Measurements from ENCODE around the gene HOXD8. TPM values are rescaled to one million over a fixed set of nuclear protein-coding genes. Genes with fewer than 3 reads are reported as not detected.

The HOXD8 gene
- total RNA-seq, 4 donors from 2014 or later: 12.6 to 19.5 (median 16.7) TPM

- no peaks in the 10 kb centered on the region for H3K9me3 ChIP-seq
- H3K36me3 ChIP-seq: no peaks in the 10 kb centered on the region
- no peak overlapping the region for H3K4me3 ChIP-seq
- 7 to 11% methylated on average over 29 to 31 of the region's 31 CpGs for WGBS, 2 donors
- TF ChIP-seq, protein P1, sequence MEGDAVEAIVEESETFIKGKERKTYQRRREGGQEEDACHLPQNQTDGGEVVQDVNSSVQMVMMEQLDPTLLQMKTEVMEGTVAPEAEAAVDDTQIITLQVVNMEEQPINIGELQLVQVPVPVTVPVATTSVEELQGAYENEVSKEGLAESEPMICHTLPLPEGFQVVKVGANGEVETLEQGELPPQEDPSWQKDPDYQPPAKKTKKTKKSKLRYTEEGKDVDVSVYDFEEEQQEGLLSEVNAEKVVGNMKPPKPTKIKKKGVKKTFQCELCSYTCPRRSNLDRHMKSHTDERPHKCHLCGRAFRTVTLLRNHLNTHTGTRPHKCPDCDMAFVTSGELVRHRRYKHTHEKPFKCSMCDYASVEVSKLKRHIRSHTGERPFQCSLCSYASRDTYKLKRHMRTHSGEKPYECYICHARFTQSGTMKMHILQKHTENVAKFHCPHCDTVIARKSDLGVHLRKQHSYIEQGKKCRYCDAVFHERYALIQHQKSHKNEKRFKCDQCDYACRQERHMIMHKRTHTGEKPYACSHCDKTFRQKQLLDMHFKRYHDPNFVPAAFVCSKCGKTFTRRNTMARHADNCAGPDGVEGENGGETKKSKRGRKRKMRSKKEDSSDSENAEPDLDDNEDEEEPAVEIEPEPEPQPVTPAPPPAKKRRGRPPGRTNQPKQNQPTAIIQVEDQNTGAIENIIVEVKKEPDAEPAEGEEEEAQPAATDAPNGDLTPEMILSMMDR (IDR thresholded peaks at IDR 0.05): no peak
- TF ChIP-seq POLR2A (IDR thresholded peaks at IDR 0.05) (no peak), EP300 (IDR thresholded peaks at IDR 0.05) (no peak)
- no peak overlapping the region for H3K27ac ChIP-seq
- H3K4me1 ChIP-seq: peaks cover 0 to 35% (median 12%) of the 10 kb centered on the region in 4 donors
- no peak for DNase-seq (ENCODE audit: low spot score in 2 of 2)
- H3K27me3 ChIP-seq: peaks cover 4 to 98% of the 10 kb centered on the region in 2 donors
These were observed 37.9 kb upstream of the HOXD8 start for GRCh38 chr2:176091329-176092258.

DNA sequence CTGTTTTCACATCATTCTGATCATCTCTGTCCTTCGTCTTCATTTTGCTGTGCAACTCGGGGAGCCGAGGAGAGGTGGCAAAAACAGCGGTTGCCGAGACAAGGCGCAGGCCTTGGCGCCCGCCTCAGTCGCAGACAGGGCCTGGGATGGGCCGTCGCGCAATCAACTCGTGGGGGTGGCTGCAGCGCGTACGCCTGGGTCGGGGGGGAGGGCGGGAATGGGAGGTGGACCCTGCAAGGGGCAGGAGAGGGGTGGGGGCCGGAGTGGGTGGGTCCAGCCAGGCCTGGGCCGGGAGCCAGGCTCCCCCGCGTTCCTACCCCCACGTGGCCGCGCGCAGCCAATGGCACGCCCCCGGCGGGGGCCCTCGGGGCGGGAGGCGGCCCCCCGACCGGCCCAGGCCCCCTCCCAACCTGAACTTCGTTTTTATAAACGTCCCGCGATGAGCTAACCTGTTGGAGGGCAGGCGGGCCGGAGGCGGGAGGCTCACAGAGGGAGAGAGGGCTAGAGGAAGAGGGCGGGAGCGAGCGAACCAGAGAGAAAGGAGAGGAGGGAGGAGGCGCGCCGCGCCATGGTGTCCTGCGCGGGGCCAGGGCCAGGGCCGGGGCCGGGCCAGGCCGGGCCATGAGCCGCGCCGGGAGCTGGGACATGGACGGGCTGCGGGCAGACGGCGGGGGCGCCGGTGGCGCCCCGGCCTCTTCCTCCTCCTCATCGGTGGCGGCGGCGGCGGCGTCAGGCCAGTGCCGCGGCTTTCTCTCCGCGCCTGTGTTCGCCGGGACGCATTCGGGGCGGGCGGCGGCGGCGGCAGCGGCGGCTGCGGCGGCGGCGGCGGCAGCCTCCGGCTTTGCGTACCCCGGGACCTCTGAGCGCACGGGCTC is 37.0 kb upstream of the HOXD8 start, which contains the start of gene HOXD13:
TSS of gene HOXD13 (plus strand) at position 452 of the 875 bp plus-strand sequence. CDS start at position 622, 170 bp downstream.
- Histone ChIP-seq H3K9me3 (no peaks in the 10 kb centered on the region), H3K4me1 (peaks cover 0 to 44% (median 12%) of the 10 kb centered on the region in 4 donors), H3K36me3 (no peaks in the 10 kb centered on the region), H3K4me3 (peak within 1 kb of the TSS in 1 of 4 donors; percentile 42), H3K27me3 (peaks cover 8 to 98% of the 10 kb centered on the region in 2 donors), H3K27ac (no peak within 1 kb of the TSS)
- no peak for TF ChIP-seq EP300 (IDR thresholded peaks at IDR 0.05)
- no peak for TF ChIP-seq POLR2A (IDR thresholded peaks at IDR 0.05)
- WGBS, 2 donors: 3 to 4% methylated on average over 38 to 70 of the region's 95 CpGs
- no peak for DNase-seq (ENCODE audit: low spot score in 2 of 2)

DNA sequence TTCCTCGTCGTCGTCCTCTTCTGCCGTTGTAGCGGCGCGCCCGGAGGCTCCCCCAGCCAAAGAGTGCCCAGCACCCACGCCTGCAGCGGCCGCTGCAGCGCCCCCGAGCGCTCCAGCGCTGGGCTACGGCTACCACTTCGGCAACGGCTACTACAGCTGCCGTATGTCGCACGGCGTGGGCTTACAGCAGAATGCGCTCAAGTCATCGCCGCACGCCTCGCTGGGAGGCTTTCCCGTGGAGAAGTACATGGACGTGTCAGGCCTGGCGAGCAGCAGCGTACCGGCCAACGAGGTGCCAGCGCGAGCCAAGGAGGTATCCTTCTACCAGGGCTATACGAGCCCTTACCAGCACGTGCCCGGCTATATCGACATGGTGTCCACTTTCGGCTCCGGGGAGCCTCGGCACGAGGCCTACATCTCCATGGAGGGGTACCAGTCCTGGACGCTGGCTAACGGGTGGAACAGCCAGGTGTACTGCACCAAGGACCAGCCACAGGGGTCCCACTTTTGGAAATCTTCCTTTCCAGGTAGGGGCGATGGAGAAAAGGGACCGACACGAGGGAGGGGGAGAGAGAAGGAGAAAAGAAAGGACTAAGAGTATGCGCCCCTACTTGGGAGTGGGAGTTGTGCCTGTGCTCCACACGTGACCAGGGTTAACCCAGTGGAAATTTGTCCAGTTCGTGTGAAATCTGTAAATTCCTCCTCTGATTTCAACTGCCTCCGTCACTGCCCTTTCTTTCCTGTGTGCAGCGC is 36.2 kb upstream of the HOXD8 start:
- peaks cover 0 to 46% (median 10%) of the 10 kb centered on the region in 4 donors for H3K4me1 ChIP-seq
- H3K27me3 ChIP-seq: peaks cover 8 to 98% of the 10 kb centered on the region in 2 donors
- no peaks in the 10 kb centered on the region for H3K9me3 ChIP-seq
- no peak overlapping the region for H3K27ac ChIP-seq
- DNase-seq (ENCODE audit: low spot score in 2 of 2): no peak
- no peaks in the 10 kb centered on the region for H3K36me3 ChIP-seq
- H3K4me3 ChIP-seq: peak overlapping the region in 1 of 4 donors; percentile 42
- WGBS, 2 donors: 3 to 8% methylated on average over 24 to 49 of the region's 53 CpGs
- TF ChIP-seq, protein P1 (IDR thresholded peaks at IDR 0.05): no peak
- TF ChIP-seq POLR2A (IDR thresholded peaks at IDR 0.05) (no peak), EP300 (IDR thresholded peaks at IDR 0.05) (no peak)

DNA sequence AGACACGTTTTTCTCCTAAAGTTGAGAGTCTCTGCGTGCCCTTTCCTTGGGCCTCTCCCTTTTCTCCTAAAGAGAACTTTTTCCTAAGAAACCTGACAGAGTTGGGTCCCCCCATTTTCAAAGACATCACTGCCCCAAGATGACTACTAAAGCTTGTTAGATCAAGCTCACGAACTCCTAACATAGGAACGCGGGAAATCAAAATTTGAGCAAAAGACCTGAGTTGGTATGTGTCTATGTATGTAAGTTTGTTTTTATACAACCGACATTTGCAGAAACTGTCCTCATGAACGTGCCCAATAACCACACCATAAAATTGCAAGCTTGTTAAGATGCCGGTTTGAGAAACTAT is 35.6 kb upstream of the HOXD8 start:
- no peaks in the 10 kb centered on the region for H3K36me3 ChIP-seq
- WGBS, 2 donors: 10 to 13% methylated on average over 8 of the region's 8 CpGs
- no peak for TF ChIP-seq POLR2A (IDR thresholded peaks at IDR 0.05)
- TF ChIP-seq EP300 (IDR thresholded peaks at IDR 0.05): no peak
- TF ChIP-seq, protein P1 (IDR thresholded peaks at IDR 0.05): no peak
- H3K4me1 ChIP-seq: peaks cover 0 to 48% (median 11%) of the 10 kb centered on the region in 4 donors
- no peak for DNase-seq (ENCODE audit: low spot score in 2 of 2)
- H3K27me3 ChIP-seq: peaks cover 8 to 98% of the 10 kb centered on the region in 2 donors
- H3K27ac ChIP-seq: no peak overlapping the region
- H3K9me3 ChIP-seq: no peaks in the 10 kb centered on the region
- no peak overlapping the region for H3K4me3 ChIP-seq

DNA sequence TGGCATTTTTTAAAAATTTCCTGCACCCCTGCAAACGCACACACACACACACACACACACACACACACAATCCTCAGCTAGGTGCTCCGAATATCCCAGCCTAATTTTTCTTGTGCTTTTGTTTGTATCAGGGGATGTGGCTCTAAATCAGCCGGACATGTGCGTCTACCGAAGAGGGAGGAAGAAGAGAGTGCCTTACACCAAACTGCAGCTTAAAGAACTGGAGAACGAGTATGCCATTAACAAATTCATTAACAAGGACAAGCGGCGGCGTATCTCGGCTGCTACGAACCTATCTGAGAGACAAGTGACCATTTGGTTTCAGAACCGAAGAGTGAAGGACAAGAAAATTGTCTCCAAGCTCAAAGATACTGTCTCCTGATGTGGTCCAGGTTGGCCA is 35.2 kb upstream of the HOXD8 start:
- no peak overlapping the region for H3K4me3 ChIP-seq
- TF ChIP-seq, protein P1 (IDR thresholded peaks at IDR 0.05): no peak
- TF ChIP-seq EP300 (IDR thresholded peaks at IDR 0.05): peak in 1 of 2 donors; percentile 14
- H3K27ac ChIP-seq: no peak overlapping the region
- H3K4me1 ChIP-seq: peaks cover 0 to 52% (median 11%) of the 10 kb centered on the region in 4 donors
- H3K36me3 ChIP-seq: no peaks in the 10 kb centered on the region
- 8 to 12% methylated on average over 12 of the region's 12 CpGs for WGBS, 2 donors
- H3K27me3 ChIP-seq: peaks cover 8 to 98% of the 10 kb centered on the region in 2 donors
- H3K9me3 ChIP-seq: no peaks in the 10 kb centered on the region
- DNase-seq (ENCODE audit: low spot score in 2 of 2): no peak
